Liver (tissue), 3 donors: ENCODE results near the gene TGFBR3.

Experiments used
- EGR1 ChIP-seq, 2 donors: IDR thresholded peaks; 2 replicates each; pipeline ENCODE4 v1.6.1; 2016 to 2018; ENCODE audit warnings: antibody characterized with exemption in 2 of 2, low read depth in 2 of 2
- FOXA1 ChIP-seq: IDR thresholded peaks from 2 replicates; pipeline ENCODE4 v1.6.1; 2016; ENCODE audit warnings: antibody characterized with exemption
- HNF4G ChIP-seq: IDR thresholded peaks from 2 replicates; pipeline ENCODE4 v1.6.1; 2016; ENCODE audit warnings: antibody characterized with exemption
- RAD21 ChIP-seq, 2 donors: IDR thresholded peaks; 2 replicates each; pipeline ENCODE4 v1.6.1; 2016; ENCODE audit warnings: antibody characterized with exemption in 2 of 2, mild to moderate bottlenecking in 2 of 2
- RXRA ChIP-seq, 2 donors: IDR thresholded peaks; 2 replicates each; pipeline ENCODE4 v1.6.1; 2017 to 2018; ENCODE audit warnings: antibody characterized with exemption in 2 of 2, mild to moderate bottlenecking in 1 of 2
- SP1 ChIP-seq: IDR thresholded peaks from 2 replicates; pipeline ENCODE4 v1.6.1; 2018; ENCODE audit warnings: antibody characterized with exemption, mild to moderate bottlenecking
- TAF1 ChIP-seq: conservative IDR thresholded peaks from 2 replicates; pipeline ENCODE4 v1.6.1; 2016; ENCODE audit warnings: antibody characterized with exemption, mild to moderate bottlenecking
- TF ChIP-seq, protein P1 (sequence below): fragments of 150-350 bp; IDR thresholded peaks from 2 replicates; pipeline ENCODE4 v1.5.1; 2017; ENCODE audit warnings: improper control_type of control experiment, low read depth, low read length; ENCODE audit not compliant: missing input control
- TF ChIP-seq, protein P2 (sequence below): IDR thresholded peaks from 2 replicates; pipeline ENCODE4 v1.6.1; 2016; ENCODE audit warnings: antibody characterized with exemption
- TF ChIP-seq, protein P3 (sequence below): IDR thresholded peaks from 2 replicates; pipeline ENCODE4 v1.6.1; 2016; ENCODE audit warnings: antibody characterized with exemption, mild to moderate bottlenecking
- TF ChIP-seq, protein P4 (sequence below): IDR thresholded peaks from 2 replicates; pipeline ENCODE4 v1.6.1; 2016; ENCODE audit warnings: antibody characterized with exemption
- TF ChIP-seq, protein P5 (sequence below): IDR thresholded peaks from 2 replicates; pipeline ENCODE4 v1.6.1; 2016; ENCODE audit warnings: antibody characterized with exemption
- donor health status: healthy.
- donor health status: healthy.

DNA sequence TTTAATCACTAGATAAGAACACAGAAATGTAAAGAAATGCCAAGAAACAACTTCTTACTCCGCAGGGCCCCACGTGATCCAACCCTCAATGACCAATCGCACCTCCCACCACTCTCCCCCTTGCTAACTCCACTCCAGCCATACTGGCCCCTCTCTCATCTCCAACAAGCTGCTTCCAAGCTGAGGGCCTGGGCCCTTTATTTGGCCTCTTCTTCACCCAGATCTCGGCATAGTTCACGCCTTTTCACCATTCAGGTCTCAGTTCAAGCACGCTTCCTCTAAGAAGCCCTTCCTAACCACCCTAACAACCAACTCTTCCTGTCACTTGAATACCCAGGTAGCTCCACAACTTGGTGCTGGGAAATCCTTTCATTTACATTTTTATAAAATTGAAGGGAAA is 110.7 kb downstream of the TGFBR3 start:
- TF ChIP-seq, protein P1, sequence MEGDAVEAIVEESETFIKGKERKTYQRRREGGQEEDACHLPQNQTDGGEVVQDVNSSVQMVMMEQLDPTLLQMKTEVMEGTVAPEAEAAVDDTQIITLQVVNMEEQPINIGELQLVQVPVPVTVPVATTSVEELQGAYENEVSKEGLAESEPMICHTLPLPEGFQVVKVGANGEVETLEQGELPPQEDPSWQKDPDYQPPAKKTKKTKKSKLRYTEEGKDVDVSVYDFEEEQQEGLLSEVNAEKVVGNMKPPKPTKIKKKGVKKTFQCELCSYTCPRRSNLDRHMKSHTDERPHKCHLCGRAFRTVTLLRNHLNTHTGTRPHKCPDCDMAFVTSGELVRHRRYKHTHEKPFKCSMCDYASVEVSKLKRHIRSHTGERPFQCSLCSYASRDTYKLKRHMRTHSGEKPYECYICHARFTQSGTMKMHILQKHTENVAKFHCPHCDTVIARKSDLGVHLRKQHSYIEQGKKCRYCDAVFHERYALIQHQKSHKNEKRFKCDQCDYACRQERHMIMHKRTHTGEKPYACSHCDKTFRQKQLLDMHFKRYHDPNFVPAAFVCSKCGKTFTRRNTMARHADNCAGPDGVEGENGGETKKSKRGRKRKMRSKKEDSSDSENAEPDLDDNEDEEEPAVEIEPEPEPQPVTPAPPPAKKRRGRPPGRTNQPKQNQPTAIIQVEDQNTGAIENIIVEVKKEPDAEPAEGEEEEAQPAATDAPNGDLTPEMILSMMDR = no peak
- TF ChIP-seq, protein P2, sequence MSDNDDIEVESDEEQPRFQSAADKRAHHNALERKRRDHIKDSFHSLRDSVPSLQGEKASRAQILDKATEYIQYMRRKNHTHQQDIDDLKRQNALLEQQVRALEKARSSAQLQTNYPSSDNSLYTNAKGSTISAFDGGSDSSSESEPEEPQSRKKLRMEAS = no peak
- no peak for TF ChIP-seq TAF1
- no peak for TF ChIP-seq RAD21 (IDR thresholded peaks at IDR 0.05)
- TF ChIP-seq, protein P3, sequence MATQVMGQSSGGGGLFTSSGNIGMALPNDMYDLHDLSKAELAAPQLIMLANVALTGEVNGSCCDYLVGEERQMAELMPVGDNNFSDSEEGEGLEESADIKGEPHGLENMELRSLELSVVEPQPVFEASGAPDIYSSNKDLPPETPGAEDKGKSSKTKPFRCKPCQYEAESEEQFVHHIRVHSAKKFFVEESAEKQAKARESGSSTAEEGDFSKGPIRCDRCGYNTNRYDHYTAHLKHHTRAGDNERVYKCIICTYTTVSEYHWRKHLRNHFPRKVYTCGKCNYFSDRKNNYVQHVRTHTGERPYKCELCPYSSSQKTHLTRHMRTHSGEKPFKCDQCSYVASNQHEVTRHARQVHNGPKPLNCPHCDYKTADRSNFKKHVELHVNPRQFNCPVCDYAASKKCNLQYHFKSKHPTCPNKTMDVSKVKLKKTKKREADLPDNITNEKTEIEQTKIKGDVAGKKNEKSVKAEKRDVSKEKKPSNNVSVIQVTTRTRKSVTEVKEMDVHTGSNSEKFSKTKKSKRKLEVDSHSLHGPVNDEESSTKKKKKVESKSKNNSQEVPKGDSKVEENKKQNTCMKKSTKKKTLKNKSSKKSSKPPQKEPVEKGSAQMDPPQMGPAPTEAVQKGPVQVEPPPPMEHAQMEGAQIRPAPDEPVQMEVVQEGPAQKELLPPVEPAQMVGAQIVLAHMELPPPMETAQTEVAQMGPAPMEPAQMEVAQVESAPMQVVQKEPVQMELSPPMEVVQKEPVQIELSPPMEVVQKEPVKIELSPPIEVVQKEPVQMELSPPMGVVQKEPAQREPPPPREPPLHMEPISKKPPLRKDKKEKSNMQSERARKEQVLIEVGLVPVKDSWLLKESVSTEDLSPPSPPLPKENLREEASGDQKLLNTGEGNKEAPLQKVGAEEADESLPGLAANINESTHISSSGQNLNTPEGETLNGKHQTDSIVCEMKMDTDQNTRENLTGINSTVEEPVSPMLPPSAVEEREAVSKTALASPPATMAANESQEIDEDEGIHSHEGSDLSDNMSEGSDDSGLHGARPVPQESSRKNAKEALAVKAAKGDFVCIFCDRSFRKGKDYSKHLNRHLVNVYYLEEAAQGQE = no peak
- no peak for TF ChIP-seq SP1
- TF ChIP-seq, protein P4, sequence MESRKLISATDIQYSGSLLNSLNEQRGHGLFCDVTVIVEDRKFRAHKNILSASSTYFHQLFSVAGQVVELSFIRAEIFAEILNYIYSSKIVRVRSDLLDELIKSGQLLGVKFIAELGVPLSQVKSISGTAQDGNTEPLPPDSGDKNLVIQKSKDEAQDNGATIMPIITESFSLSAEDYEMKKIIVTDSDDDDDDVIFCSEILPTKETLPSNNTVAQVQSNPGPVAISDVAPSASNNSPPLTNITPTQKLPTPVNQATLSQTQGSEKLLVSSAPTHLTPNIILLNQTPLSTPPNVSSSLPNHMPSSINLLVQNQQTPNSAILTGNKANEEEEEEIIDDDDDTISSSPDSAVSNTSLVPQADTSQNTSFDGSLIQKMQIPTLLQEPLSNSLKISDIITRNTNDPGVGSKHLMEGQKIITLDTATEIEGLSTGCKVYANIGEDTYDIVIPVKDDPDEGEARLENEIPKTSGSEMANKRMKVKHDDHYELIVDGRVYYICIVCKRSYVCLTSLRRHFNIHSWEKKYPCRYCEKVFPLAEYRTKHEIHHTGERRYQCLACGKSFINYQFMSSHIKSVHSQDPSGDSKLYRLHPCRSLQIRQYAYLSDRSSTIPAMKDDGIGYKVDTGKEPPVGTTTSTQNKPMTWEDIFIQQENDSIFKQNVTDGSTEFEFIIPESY = no peak
- no peak for TF ChIP-seq FOXA1
- TF ChIP-seq RXRA (IDR thresholded peaks at IDR 0.05) = no peak
- TF ChIP-seq, protein P5, sequence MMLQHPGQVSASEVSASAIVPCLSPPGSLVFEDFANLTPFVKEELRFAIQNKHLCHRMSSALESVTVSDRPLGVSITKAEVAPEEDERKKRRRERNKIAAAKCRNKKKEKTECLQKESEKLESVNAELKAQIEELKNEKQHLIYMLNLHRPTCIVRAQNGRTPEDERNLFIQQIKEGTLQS = no peak
- TF ChIP-seq EGR1 (IDR thresholded peaks at IDR 0.05; ENCODE audit: low read depth in 2 of 2) = no peak
- TF ChIP-seq HNF4G = no peak
